Limb (tissue), 2 donors: ENCODE measurements around the gene FAM216B.

Source experiments
- DNase-seq, 2 donors: peaks; one replicate each; pipeline ENCODE4 v3.0.0-alpha.2; 2016; ENCODE audit errors: extremely low spot score in 2 of 2

The FAM216B gene

GRCh38 chr13:42832341-42833096, 51.1 kb downstream of the FAM216B start:
- no peak for DNase-seq

DNA sequence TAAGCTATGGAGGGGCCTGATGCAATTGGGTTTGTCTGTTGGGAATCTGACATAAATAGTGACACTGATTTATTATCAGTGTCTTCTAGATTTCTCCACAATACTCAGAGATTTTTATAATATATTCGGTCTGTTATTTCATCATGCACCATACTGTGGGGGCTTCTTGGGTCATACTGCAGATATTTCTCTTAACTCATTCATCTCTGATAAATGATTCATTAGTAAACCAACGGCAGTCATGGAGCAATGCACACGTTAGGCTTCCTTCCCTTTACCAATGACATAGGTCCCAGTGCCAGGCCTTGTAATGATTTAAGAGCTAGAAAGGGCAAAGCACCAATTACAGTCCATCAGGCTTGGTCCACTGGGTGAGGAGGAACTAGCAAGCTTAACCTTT, 53.6 kb downstream of the FAM216B start:
- DNase-seq, result no peak

DNA sequence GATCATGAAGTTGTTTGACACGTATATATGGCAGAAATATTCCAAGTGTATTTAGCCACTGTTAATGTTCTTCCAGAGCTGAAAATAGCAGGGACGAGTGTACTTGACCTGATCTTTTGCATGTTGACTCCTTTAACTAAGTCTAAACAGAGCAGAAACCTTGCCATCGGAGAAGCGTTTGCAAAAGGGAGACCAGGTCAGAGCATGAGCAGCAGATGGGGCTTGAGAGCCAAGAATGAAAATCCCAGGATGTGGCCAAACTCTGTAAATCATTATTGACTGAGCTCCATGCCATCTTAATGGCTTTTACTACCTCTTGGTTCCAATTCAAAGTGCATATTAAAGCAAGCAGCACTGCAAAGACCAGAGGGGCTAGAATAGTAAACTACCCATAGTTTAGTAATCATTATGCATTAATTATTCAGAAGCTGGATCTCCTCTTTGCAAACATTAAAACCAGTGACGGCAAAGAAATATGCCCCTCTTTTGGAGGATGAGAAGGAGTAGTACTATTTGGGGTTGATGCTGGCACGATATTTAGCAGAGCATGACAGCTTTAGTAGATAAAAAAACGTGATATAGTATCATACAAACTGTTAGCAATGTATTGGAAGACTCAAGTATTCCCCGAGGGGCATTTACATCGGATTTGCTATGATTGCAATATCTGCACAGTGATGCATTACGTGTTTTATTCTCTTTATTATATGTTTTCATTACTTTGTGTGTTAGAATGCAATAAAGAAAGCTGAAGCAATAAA, 55.7 kb downstream of the FAM216B start:
- DNase-seq, result peak in 1 of 2 donors; percentile 34
